ENCODE results near the gene KRTAP5-5. TPM values are rescaled to one million over a fixed set of nuclear protein-coding genes. Genes with fewer than 3 reads are reported as not detected.
"Not testable (repeated sequence)": the region's sequence is repeated elsewhere in the genome, so short reads cannot be mapped to it uniquely, and the experiment has no call there.

The KRTAP5-5 gene
- total RNA-seq, 1 experiment from 2014 or later, result not detected

DNA sequence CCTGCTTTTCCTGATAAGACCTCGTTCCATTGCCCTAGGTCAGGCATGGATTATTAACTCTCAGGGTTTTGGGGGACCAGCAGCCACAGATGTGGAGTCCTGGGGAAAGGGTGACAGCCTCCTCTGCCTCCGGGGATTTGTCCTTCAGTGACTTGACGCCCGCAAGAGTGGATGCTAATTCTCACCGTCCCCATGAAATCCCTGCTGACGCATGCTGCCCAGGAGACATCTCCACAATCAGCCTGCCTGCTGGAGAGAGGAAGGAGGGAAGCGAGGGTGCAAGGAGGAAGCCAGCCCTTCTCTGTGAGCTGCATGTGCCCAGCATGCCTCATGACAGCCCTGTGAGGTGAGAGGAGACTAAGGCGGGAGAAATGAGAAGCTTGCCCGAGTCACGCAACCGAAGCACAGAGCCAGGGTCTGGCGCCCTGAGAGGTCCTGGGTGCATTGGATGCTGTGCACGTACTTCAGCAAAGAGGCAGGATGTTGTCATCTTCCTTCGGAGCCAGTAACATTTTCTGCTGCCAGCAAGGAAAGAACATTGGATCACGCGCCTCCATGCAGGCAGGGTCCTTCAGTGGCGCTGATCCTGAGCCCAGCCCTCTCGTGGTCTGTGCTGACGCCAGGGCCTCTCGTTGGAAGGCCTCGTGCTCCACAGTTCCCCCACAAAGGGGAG, 40.1 kb downstream of the KRTAP5-5 start:
- ChIA-PET CTCF (interaction anchor here (1.0 to 2.9 kb wide), 3 partner anchors 17 to 24 kb away, joined by 3 to 10 read pairs (median 6); no protein-coding TSS in a partner anchor), POLR2A (no interaction called here)
- no peak overlapping the region for H3K4me3 Mint-ChIP-seq
- peaks cover 13% of the 10 kb centered on the region for H3K27me3 Mint-ChIP-seq (ENCODE audit: low read depth)
- H3K27ac Mint-ChIP-seq, result no peak overlapping the region
- DNase-seq (ENCODE audit: low spot score) (no peak), ATAC-seq (no peak)
- no peaks in the 10 kb centered on the region for H3K9me3 Mint-ChIP-seq
- no peaks in the 10 kb centered on the region for H3K36me3 Mint-ChIP-seq
- TF ChIP-seq ETV6 (CRISPR knock-in tag; IDR thresholded peaks at IDR 0.05) (no peak), FOXJ3 (CRISPR knock-in tag; IDR thresholded peaks at IDR 0.05; ENCODE audit: borderline replicate concordance) (no peak), ZNF671 (CRISPR knock-in tag; IDR thresholded peaks at IDR 0.05) (no peak), E2F1 (CRISPR knock-in tag; IDR thresholded peaks at IDR 0.05) (no peak), NFATC4 (CRISPR knock-in tag; IDR thresholded peaks at IDR 0.05) (no peak), ZBTB43 (CRISPR knock-in tag; IDR thresholded peaks at IDR 0.05) (no peak), IRF1 (CRISPR knock-in tag; IDR thresholded peaks at IDR 0.05) (no peak), RORB (CRISPR knock-in tag; IDR thresholded peaks at IDR 0.05) (no peak)
- TF ChIP-seq, protein P1, sequence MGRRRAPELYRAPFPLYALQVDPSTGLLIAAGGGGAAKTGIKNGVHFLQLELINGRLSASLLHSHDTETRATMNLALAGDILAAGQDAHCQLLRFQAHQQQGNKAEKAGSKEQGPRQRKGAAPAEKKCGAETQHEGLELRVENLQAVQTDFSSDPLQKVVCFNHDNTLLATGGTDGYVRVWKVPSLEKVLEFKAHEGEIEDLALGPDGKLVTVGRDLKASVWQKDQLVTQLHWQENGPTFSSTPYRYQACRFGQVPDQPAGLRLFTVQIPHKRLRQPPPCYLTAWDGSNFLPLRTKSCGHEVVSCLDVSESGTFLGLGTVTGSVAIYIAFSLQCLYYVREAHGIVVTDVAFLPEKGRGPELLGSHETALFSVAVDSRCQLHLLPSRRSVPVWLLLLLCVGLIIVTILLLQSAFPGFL (CRISPR knock-in tag; IDR thresholded peaks at IDR 0.05; ENCODE audit: borderline replicate concordance), result no peak
- H3K4me1 Mint-ChIP-seq, result no peaks in the 10 kb centered on the region

GRCh38 chr11:1670457-1670856, 40.9 kb downstream of the KRTAP5-5 start:
- DNase-seq (ENCODE audit: low spot score); H3K4me3 Mint-ChIP-seq; POLR2A ChIA-PET; H3K27ac Mint-ChIP-seq; H3K4me1 Mint-ChIP-seq; ATAC-seq; H3K36me3 Mint-ChIP-seq; H3K9me3 Mint-ChIP-seq: not testable (repeated sequence)
- H3K27me3 Mint-ChIP-seq (ENCODE audit: low read depth), result peaks cover 13% of the 10 kb centered on the region
- CTCF ChIA-PET, result interaction anchor here (1.0 to 1.1 kb wide), 2 partner anchors 18 to 24 kb away, joined by 3 to 6 read pairs; no protein-coding TSS in a partner anchor

DNA sequence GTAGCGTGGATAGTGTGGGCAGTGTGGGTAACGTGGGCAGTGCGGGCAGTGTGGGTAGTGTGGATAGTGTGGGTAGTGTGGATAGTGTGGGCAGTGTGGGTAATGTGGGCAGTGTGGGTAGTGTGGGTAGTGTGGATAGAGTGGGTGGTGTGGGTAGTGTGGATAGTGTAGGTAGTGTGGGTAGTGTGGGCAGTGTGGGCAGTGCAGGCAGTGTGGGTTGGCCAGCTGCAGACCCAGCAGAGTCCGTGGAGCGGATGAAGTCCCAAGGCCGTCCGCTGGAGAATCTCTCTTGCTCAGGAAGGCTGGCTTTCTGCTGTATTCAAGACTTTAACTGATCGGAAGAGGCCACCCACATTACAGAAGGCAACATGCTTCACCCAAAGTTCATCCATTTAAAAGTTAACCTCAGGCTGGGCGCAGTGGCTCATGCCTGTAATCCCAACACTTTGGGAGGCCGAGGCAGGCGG, 41.4 kb downstream of the KRTAP5-5 start:
- Mint-ChIP-seq H3K9me3 (no peaks in the 10 kb centered on the region), H3K36me3 (no peaks in the 10 kb centered on the region), H3K27me3 (ENCODE audit: low read depth) (peaks cover 13% of the 10 kb centered on the region), H3K4me3 (no peak overlapping the region), H3K27ac (no peak overlapping the region), H3K4me1 (no peaks in the 10 kb centered on the region)
- CTCF ChIA-PET, result interaction anchor here (1.1 kb wide), 1 partner anchor 23 kb away, joined by 4 read pairs; no protein-coding TSS in a partner anchor
- TF ChIP-seq CBFB (CRISPR knock-in tag; IDR thresholded peaks at IDR 0.05; ENCODE audit: low read depth) (no peak), FOXJ3 (CRISPR knock-in tag; IDR thresholded peaks at IDR 0.05; ENCODE audit: borderline replicate concordance) (no peak), ELF4 (CRISPR knock-in tag; IDR thresholded peaks at IDR 0.05; ENCODE audit: low read depth) (no peak), NR3C1 (CRISPR knock-in tag; conservative IDR thresholded peaks at IDR 0.05; ENCODE audit: low read depth) (no peak), MYBL2 (CRISPR knock-in tag; IDR thresholded peaks at IDR 0.05) (no peak), ZNF671 (CRISPR knock-in tag; IDR thresholded peaks at IDR 0.05) (no peak), RELA (CRISPR knock-in tag; IDR thresholded peaks at IDR 0.05; ENCODE audit: borderline replicate concordance) (no peak), ZNF396 (CRISPR knock-in tag; IDR thresholded peaks at IDR 0.05; ENCODE audit: borderline replicate concordance) (no peak), SMAD4 (CRISPR knock-in tag; IDR thresholded peaks at IDR 0.05) (no peak), PRRX2 (CRISPR knock-in tag; IDR thresholded peaks at IDR 0.05) (no peak), CREB1 (CRISPR knock-in tag; IDR thresholded peaks at IDR 0.05) (no peak), FOXP1 (CRISPR knock-in tag; IDR thresholded peaks at IDR 0.05; ENCODE audit: borderline replicate concordance) (no peak), TP53 (CRISPR knock-in tag; IDR thresholded peaks at IDR 0.05) (no peak), ZBTB43 (CRISPR knock-in tag; IDR thresholded peaks at IDR 0.05) (no peak), KAT7 (CRISPR knock-in tag; IDR thresholded peaks at IDR 0.05; ENCODE audit: borderline replicate concordance) (no peak), GRHL2 (CRISPR knock-in tag; IDR thresholded peaks at IDR 0.05; ENCODE audit: insufficient replicate concordance, severe bottlenecking) (no peak), USF2 (CRISPR knock-in tag; IDR thresholded peaks at IDR 0.05) (no peak), NFATC4 (CRISPR knock-in tag; IDR thresholded peaks at IDR 0.05) (no peak)
- TF ChIP-seq, protein P1 (CRISPR knock-in tag; IDR thresholded peaks at IDR 0.05; ENCODE audit: borderline replicate concordance), result no peak
- POLR2A ChIA-PET, result no interaction called here
- ATAC-seq, result no peak
- DNase-seq (ENCODE audit: low spot score), result no peak
